ENCODE measurements around the gene ZBTB48. TPM values are rescaled to one million over a fixed set of nuclear protein-coding genes. Genes with fewer than 3 reads are reported as not detected.
A peak's percentile ranks its signal among the peaks of the same experiment; 100 is the strongest.
"Not testable (repeated sequence)": the region's sequence is repeated elsewhere in the genome, so short reads cannot be mapped to it uniquely, and the experiment has no call there.

The ZBTB48 gene
- polyA plus RNA-seq, 1 donor: 25.3 TPM

DNA sequence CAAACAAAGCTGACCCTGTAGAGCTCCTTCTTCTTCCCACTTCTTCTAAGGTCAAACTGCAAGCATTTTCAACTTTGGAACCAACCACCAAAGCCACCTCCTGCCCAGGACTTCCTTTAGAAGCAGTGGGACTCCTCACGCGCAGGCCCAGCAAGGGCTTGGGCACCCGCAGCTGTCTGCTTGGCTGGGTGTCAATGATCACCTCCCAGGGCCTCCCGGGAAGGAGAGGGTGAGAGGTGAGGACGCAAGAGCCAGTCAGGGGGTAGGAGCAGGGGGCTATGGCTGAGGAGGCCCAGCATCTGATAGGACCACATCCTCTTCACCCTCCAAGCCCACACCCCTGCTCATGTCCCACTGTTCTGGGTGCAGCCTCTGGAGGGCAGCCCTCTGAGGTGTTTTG, 12.6 kb downstream of the ZBTB48 start:
- DNase-seq: no peak

DNA sequence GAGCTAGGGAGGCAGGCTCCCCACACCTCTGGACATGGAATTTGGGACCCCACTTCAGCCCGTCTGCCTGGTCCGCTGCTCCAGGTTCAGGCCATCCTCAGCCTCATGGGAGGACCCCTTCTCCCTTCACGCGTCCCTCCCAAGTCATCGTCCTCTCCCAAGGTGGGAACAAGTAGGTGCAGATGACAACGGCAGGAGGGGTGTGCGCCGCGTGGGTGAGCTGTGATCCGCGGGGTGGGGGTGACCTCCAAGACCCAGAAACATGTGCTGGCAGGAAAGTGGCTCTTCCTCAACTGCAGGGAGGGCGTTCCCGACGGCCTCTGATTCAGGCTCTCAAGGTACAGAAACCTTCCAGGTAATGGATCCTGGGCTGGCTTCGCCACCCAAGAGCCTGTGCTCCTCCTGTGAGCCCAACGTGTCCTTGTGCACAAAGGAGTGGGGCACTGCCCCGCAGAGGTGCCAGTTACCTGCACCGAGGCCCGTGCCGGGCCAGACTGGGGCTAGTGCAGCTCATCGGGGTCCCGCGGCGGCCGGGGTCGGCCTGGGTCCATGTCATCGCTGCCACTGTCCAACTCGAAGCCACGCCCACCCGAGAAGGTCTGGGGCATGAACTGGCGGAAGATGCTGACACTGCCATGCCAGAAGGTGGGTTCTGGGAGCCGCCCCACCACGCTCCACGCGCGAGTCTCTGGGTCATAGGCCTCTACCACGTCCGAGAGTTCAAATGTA, 13.2 kb downstream of the ZBTB48 start:
- DNase-seq: no peak

DNA sequence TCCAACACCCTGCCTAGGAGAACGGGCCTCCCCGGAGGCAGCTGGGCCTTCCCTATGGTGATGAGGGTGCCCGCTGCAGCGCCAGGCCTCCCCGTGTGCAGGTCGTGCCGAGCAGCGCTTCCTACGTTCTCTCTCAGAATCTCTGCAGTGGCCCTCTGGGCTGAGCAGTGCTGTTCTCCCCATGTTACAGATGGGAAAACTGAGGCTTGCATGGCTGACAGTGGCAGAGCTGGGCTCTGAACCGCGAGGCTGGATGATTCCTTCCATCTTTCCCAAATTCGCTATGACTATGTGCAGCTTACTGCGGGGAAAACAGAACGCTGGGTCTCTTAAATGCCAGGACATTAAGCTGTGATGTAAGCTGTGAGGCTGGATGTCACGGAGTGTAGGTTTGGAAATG, 14.0 kb downstream of the ZBTB48 start:
- DNase-seq: no peak

DNA sequence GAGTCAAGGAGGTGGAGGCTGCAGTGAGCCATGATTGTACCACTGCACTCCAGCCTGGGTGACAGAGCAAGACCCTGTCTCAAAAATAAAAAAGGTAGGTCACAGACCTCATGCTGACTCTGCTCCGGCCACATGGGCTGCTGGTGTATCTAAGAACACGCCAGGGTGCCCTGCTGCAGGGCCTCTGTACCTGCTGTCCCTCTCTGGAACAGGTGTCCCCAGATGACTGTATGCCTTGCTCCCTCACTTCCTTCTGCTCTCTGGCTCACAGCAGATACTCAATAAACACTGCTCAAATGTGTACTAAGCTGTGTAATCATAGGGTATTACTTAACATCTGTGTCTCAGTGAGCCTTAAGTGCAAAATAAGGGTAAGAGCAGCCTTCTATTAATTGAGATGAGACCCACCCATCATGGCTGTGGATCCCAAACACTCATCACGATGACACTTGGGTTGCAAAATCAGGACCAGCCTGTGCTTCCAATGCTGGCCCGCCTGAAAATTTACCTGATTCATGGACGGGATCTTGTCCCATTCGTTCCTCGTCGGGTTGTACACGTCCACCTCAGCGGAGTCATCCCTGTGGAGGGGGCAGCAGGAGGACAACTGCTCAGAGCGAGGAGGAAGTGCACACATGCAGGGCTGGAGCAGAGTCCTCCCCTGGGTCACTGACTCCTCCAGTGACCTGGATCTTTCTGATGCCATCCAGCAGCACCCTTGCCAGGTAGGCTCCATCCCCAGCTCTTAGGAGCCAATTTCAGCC, 15.4 kb downstream of the ZBTB48 start:
- DNase-seq: no peak

DNA sequence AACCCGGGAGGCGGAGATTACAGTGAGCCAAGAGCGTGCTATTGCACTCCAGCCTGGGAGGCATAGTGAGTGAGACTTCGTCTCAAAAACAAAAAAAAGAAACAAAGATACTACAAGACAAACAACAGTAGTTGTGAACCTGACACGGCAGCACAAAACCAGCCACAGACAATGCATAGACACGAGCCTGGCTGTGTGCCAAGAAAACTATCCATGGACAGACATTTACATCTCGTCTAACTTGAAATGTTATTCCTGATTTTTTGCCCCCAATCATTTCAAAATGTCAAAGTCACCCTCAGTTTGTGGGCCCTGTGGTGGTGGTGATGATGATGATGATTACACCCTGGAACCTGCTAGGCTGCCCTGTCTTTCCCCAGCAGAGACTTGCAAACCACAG, 16.6 kb downstream of the ZBTB48 start:
- no peak for DNase-seq

DNA sequence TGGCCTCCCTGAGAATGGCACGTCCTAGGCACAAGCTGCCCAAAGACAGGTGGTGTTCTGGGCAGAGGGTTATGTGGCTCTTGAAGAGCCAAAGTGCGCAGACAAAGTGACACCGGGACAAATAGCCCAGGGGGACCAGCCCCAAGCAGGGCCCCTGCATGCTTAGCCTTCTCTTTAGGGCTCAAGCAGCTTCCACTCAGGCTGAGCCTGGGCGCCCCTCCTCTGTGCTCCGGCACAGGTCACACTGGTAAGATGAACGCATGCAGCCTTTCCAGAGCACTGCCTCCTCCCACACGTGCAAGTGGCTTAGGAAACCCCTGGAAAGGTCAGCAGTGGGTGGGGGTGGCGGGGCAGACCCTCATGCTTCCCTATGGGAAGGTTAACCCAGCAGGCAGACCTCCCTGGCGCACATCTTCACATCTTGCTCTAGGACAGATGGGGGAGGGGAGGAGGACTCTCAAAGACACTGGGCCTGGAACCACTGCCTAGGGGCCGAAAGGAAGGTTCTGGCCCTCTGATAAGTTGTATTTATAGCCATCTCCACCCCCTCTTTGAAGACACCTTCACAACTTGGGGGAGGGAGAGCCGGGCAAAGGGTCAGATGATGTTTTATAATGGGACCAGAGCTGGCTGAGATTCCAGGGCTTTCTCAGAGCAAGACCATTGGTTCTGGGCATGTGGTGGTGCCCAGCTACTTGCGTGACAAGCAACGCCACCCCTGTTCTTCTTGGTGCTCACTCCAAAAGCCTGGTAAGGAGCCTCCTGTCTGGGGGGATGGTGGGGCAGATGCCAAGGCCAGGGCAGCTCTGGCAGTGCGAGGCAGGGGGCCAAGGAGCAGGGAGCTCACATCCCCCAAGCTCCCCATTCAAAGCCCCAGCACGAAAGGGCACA, 17.3 kb downstream of the ZBTB48 start:
- no peak for DNase-seq

DNA sequence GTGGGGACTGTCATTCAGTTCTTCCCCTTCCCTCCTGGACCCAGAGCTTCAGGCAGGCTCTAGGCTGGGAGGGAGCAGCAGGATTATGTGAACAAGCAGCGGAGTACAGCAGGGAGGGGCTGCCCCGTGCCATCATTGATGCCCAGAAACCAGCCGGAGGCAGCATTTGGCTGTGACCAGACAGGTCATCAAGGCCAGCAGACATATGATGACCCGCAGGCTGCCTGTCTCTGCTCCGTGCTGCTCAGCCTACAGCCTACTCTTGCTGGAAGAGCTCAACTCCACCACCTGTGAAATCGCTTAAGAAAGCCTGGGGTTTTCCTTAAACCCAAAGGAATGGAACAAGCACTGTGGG, 18.0 kb downstream of the ZBTB48 start:
- DNase-seq: no peak

DNA sequence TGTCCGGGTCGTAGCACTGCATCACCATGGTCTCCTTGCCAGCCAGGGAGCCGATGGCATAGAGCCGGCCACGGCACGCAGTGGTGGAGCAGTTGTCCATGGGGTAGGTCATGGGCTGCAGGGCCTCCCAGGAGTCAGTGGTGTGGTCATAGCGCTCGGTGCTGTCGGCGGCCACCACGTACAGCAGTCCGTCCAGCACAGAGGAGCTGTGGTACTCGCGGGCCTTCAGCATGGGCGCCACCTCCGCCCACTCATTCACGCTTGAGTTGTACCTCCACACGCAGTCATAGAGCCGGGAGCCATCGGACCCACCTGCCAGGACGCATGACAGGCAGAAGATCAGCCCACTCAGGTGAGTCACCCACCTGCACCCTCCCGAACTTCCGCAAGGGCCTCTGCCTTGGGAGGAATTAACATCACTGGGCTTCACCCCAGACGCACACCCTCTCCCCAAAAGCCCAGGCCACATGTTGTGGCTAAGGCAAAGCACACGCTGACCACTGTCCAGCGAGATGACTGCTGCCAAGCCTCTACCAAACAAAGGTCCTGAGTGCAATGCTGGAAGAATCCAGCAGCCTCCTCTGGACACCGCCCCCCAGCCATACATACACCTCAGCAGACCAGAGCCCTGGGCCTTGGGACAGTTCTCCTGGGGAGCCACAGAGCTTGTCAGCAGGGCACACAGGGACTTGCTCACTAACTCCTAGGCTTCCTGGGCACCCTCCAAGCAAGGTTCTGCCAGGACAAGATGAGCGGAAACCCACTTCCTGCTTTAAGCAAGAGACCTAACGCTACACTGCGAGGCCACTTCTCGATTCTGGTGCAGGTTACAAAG, 19.6 kb downstream of the ZBTB48 start:
- DNase-seq: no peak

DNA sequence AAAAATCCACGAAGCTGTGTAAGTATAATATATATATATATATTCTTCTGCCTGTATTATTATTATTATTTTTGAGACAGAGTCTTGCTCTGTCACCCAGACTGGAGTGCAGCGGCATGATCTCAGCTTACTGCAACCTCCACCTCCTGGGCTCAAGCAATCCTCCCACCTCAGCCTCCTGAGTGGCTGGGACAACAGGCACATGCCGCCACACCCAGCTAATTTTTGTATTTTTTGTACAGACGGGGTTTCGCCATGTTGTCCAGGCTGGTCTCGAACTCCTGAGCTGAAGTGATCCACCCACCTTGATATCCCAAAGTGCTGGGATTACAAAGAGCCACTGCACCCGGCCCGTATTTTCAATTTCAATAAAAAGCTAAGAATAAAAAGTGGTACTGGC, 20.2 kb downstream of the ZBTB48 start:
- not testable (repeated sequence) for DNase-seq

DNA sequence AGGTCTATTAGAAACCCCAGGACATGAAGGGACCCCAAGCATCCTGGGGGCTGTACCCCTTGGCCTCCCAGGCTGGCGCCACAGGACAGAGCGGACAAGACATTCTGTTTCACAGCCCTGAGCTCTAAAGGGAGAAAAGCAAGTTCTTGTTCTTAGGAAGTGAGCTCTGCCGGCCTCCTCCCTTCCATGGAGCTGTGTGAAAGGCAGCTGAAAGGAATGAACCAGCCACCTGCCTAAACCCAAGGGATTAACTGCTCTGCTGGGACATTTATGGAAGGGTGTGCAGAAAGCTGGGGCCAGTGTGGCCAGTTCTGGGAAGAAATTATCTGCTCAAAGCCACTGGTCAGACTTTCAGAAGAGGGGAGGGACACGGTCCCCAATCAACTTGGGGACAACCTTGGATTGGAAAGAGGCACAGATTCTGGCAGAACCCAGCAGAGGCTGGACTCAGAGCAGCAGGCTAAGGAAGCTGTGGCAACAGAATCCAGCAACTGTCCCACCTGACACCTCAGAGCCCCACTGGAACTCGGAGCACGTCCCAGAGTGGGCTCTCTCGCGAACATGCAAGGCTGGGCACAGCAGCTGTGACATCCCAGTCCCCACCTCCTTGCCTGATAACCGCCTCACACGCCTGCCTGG, 20.7 kb downstream of the ZBTB48 start:
- DNase-seq: no peak

DNA sequence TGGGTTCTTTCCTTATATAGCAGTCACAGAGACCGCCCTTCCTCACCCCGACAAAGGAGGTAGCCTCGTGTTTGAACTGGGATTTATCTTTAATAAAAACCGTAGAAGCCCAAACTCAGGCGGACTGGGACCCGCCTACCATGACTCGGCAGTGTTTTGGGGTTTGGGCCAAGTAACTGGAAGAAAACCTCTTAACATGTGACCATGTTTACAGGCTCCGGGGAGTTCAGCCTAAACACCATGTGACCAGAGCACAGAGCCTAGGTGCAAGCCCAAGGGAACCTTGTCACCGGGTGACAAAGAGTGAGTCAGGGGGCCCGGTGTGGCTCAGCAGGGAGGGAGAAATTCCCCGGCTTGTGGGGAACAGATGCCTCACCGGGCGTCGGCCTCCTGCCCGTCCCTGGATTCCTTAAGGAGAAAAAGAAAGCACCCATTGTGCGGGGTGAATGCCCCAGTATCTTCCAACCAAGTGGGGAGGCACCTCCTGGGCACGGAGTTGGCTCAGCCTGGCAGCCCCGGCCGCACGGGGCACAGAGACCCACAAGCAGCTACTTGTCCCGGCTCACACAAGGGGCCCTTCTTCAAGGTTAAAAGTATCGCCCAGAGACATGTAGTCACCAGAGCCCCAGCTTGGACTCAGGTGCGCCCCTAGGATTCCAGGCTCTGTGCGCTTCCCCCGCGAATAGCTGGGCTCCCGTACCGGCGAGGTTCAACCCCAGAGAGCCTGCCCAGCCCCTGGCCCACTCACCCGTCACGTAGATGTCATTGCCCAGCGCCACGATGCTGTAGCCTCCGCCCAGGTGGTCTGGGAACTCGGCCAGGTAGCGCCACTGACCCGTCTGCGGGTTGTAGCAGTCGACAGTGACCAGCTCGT, 21.5 kb downstream of the ZBTB48 start:
- peak; percentile 70 for DNase-seq

DNA sequence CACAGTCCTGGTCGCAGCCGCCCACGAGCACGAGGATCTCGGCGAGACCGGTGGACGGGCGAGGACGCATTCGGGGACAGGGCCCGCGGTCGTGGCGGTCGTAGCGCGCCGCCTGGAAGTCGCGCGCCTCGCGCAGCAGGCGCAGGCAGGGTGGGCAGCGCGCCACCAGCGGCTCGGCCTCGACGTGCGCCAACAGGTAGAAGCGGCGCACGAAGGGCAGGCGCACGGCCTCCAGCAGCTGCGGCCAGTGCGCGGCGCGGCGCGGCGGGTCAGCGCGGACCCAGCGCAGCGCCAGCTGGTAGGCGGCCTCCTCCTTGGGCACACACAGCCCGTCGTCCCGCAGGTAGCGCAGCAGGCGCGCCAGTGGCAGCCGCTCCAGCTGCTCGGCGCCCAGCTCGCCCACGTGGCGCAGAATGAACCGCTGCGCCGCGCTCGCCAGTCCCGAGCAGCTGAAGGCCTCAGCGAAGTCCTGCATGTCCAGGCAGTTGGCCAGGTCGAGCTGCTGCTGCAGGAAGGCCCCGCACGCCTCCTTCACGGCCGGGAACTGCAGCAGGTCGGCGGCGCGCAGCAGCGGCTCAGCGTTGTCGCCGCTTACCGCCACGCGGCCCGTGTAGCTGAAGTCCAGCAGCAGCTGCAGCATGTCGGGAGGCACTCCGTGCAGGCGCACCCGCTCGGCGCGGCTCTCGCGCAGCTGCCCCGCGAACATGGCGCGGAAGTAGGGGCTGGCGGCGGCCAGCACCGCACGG, 22.3 kb downstream of the ZBTB48 start:
- DNase-seq: peak; percentile 73

DNA sequence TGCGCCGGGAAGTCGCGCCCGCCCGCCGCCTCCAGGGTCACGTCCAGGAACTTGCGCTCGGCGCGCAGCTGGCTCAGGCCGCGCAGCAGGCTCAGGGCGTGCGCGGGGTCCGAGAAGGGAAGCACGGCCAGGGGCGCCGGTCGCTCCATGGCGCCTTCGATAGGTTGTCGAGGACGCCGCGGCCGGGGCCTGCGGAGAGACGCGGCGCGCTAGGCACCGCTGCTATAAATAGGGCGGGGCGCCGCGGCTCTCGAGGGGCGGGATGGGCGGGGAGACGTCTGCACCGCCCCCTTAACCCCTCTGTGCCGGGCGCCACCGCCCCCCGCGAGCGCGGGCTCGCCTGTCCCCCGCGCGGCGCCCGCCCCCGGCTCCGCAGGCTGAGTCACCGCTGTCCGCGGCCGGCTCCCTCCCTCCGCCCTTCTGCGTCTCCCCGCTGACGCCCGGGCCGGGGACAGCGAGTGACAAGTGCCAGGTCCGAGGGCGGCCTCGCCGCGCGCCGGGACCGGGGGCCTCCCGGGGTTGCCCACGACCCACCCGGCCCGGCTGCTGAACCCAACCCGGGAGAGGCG, 23.0 kb downstream of the ZBTB48 start, which contains the start of gene KLHL21:
KLHL21 (minus strand) TSS at position 201 of the 569 bp plus-strand sequence; CDS start at position 149, 52 bp downstream.
- DNase-seq: peak; percentile 91

DNA sequence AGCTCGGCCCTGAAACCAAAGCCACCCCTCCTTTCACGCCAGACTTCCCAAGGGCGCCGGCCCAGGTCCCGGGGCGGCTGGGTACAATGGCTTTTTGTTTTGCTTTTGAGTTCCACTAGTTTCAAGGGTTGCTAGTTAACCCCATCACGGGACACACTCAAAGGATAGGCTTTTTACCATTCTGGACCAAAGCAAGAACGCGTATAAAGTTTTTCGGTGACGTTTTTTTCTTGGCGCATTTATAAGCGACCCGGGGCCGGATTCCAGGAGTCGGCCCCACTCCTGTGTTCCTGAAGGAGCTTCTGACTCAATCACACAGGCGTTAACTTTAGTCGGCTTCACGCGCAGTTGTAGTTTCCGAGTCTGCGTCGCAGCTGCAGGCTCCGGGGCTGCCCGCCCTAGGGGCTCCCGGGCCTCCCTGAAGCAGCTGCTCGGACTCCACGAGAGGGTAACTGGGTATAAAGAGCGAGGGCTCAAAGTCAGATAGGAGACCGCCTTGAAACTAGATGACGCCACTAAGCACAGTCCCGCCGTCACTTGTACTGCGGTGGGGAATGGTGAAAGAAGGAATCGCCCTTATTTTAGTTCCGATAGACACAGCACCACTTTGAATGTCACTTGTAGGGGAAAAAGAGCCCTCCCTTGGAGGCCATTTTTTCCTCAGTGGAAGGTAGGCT, 23.6 kb downstream of the ZBTB48 start:
- peak; percentile 87 for DNase-seq

DNA sequence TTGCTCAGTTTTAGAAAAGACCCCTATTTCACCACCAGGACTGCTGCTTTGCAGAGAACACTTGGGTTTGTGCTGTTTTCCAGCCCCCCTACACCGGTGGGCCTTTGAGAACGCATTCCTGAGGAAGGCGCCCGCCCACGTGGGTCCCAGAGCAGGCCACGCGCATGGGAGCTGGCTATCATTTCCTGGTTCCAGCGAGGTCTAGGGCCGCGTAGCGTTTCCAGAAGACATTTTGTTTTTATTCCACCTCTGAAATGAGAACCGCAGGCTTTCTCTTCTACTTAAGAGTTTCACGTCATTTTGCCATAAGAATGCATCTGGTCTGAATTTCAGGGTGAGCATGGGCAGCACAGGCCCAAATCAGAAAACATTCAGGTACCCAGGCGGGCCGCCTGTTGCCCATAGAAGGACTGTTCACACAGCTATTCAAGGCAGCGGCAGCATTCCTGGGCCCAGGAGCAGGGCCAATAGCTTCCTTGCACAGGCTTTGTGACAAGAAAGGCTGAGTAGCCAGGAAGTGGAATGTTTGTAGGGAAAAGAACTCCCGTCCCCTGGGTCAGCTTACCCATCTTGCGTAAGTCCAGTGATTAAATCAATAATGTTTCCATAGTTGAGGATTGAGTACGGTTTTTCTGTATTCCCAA, 24.2 kb downstream of the ZBTB48 start:
- peak; percentile 72 for DNase-seq

DNA sequence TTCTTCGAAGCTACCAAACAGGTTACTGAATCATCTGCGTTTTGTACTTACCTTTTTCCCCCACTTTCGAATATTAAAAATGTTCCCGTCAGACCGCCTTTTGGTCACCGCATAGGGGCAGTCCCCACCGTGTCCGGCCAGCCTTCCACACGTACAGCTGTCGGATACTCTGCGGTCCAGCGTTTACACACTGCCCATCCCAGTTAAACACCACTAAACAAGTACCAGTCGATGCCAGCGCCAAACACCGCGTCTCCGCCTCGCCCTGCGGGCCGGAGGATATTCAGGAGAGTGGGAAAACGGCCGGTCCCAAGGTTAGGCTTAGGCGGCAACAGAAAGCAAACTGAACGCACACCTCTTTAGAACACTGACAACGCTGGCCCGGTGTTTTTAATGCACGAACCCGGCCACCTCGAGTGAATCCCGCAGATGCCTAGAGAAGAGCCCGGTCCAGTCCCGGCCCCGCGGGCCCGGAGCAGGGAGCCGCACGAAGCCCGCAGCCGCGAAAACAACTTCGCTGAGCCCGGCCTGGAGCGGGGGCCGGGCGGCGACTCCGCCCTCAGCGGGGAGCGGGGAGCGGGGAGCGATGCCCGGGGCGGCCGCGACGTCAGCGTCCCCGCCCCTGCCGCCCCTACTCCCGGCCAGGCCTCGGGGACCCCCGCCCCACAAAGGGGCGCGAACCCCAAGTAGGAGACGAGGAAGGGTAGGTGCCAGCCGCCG, 33.0 kb downstream of the ZBTB48 start:
- DNase-seq: peak; percentile 44

DNA sequence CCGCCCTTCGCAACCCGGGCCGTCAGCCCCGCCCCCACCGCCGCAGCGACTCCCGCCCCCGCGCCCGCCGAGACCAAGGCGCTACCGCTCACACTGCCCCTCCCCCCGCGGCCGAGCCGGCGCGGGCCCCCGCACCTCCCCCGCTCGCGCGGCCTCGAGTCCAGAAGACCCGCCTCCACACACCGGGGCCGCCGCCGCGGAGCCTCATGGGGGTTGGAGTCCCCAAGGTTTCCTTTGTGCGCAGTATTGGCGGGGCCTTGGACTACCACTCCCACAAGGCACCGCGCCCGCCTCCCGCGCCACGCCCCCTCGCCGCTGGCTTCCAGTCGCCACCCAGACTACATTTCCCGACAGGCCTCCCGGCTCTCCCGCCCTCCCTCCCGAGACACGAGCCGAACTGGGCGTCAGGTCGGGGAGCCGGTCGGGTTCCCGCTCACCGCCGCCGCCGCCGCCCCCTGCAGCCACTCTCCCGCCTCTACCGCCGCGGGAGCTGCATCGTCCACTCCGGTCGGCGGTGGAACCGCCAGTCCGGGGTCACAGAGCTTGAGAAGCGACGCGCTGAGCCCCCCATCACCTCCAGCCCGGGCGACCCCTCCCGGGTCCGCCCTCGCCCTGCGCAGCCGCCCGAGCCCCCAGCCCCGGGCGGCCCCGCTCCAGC, 33.7 kb downstream of the ZBTB48 start, which contains the start of gene PHF13:
PHF13 (plus strand) TSS at position 371 of the 658 bp plus-strand sequence. CDS start 336 bp downstream, outside the sequence.
- DNase-seq: peak; percentile 99

Data from hindlimb muscle (tissue), 1 donor.